Ascending aorta (tissue), 2 donors: Measurements from ENCODE around the gene EPB41L4A. TPM values are rescaled to one million over a fixed set of nuclear protein-coding genes. Genes with fewer than 3 reads are reported as not detected.

Source experiments
- DNase-seq, 2 donors: peaks; one replicate each; pipeline ENCODE4 v3.0.0-alpha.2; 2019; ENCODE audit warnings: low spot score in 2 of 2
- H3K27ac ChIP-seq, 2 donors: fragments of 200-600 bp; sonication (generic); one replicate each; pipeline ENCODE4 v1.5.1; 2016 to 2017; ENCODE audit warnings: mild to moderate bottlenecking in 1 of 2
- H3K27me3 ChIP-seq: fragments of 200-600 bp; sonication (generic); one replicate; pipeline ENCODE4 v1.5.1; 2017
- H3K36me3 ChIP-seq, 2 donors: fragments of 200-600 bp; sonication (generic); one replicate each; pipeline ENCODE4 v1.5.1; 2016
- H3K4me1 ChIP-seq, 2 donors: fragments of 200-600 bp; sonication (generic); one replicate each; pipeline ENCODE4 v1.5.1; 2016 to 2017; ENCODE audit warnings: mild to moderate bottlenecking in 1 of 2
- H3K4me3 ChIP-seq, 2 donors: fragments of 200-600 bp; sonication (generic); one replicate each; pipeline ENCODE4 v1.5.1; 2016 to 2017; ENCODE audit warnings: mild to moderate bottlenecking in 1 of 2
- H3K9me3 ChIP-seq, 2 donors: fragments of 200-600 bp; sonication (generic); one replicate each; pipeline ENCODE4 v1.5.1; 2016
- CTCF ChIP-seq, 3 experiments: fragments of 200-600 bp in 2 of 3; fragments of 450-650 bp in 1 of 3; sonication (generic) in 2 of 3; IDR thresholded peaks; one replicate each; pipeline ENCODE4 v1.5.1; 2016 to 2019; ENCODE audit warnings: antibody characterized with exemption in 3 of 3, mild to moderate bottlenecking in 1 of 3, moderate library complexity in 1 of 3
- intact Hi-C: fragments of 100-400 bp; cut with DNase I; formaldehyde crosslinking; loops from one replicate; pipeline ENCODE4 v1.15.1; 2023
- total RNA-seq: library from RNA; depleted of rRNA; stranded (reverse); fragments of >200 nt; gene quantifications from one replicate; pipeline ENCODE4 v1.1.0, GENCODE V29; 2016

EPB41L4A gene
- total RNA-seq, 1 donor from 2014 or later, result 9.4 TPM

GRCh38 chr5:112192866-112193265 is 226.2 kb downstream of the EPB41L4A start:
- H3K4me1 ChIP-seq, result no peaks in the 10 kb centered on the region
- H3K4me3 ChIP-seq, result no peak overlapping the region
- H3K27me3 ChIP-seq, result no peaks in the 10 kb centered on the region
- H3K27ac ChIP-seq, result no peak overlapping the region
- no peak for DNase-seq
- TF ChIP-seq CTCF (IDR thresholded peaks at IDR 0.05), result no peak
- intact Hi-C loops, result loop anchor here (1.0 kb wide), 1 partner anchor 19 kb away; no protein-coding TSS in a partner anchor
- H3K9me3 ChIP-seq, result no peaks in the 10 kb centered on the region
- peaks cover 0 to 23% of the 10 kb centered on the region in 2 donors for H3K36me3 ChIP-seq

- intact Hi-C loops, result loop anchor here (1.0 kb wide), 1 partner anchor 18 kb away; no protein-coding TSS in a partner anchor
- Histone ChIP-seq H3K9me3 (no peaks in the 10 kb centered on the region), H3K27ac (no peak overlapping the region), H3K36me3 (peaks cover 0 to 23% of the 10 kb centered on the region in 2 donors), H3K4me1 (no peaks in the 10 kb centered on the region), H3K4me3 (no peak overlapping the region), H3K27me3 (no peaks in the 10 kb centered on the region)
- DNase-seq, result no peak
- no peak for TF ChIP-seq CTCF (IDR thresholded peaks at IDR 0.05)
Measured at GRCh38 chr5:112192072-112192471, 227.0 kb downstream of the EPB41L4A start.

- Histone ChIP-seq H3K9me3 (no peaks in the 10 kb centered on the region), H3K27ac (no peak overlapping the region), H3K27me3 (no peaks in the 10 kb centered on the region), H3K4me1 (no peaks in the 10 kb centered on the region), H3K36me3 (peaks cover 0 to 10% of the 10 kb centered on the region in 2 donors), H3K4me3 (no peak overlapping the region)
- TF ChIP-seq CTCF (IDR thresholded peaks at IDR 0.05), result no peak
- no peak for DNase-seq
- intact Hi-C loops, result no loop called here
Measured at GRCh38 chr5:112189391-112189790, 229.7 kb downstream of the EPB41L4A start.

- no peaks in the 10 kb centered on the region for H3K27me3 ChIP-seq
- no peaks in the 10 kb centered on the region for H3K4me1 ChIP-seq
- H3K9me3 ChIP-seq, result no peaks in the 10 kb centered on the region
- no peak overlapping the region for H3K4me3 ChIP-seq
- peak in 2 of 3 experiments; percentile 16 to 51 for TF ChIP-seq CTCF (IDR thresholded peaks at IDR 0.05)
- intact Hi-C loops, result no loop called here
- H3K36me3 ChIP-seq, result no peaks in the 10 kb centered on the region
- DNase-seq, result no peak
- H3K27ac ChIP-seq, result no peak overlapping the region
Measured at GRCh38 chr5:112186401-112186990, 232.6 kb downstream of the EPB41L4A start.

- no peak for DNase-seq
- TF ChIP-seq CTCF (IDR thresholded peaks at IDR 0.05), result no peak
- Histone ChIP-seq H3K9me3 (no peaks in the 10 kb centered on the region), H3K27me3 (no peaks in the 10 kb centered on the region), H3K4me3 (no peak overlapping the region), H3K36me3 (no peaks in the 10 kb centered on the region), H3K27ac (no peak overlapping the region), H3K4me1 (no peaks in the 10 kb centered on the region)
- intact Hi-C loops, result no loop called here
Measured at GRCh38 chr5:112183874-112184273, 235.2 kb downstream of the EPB41L4A start.
